Erythroblast (primary cell): ENCODE results near the gene SLX4IP.

Experiments
- DNase-seq, 2 experiments: peaks; one replicate each; lab custom pipeline; 2025; lab: John Stamatoyannopoulos, UW
- GATA1 ChIP-seq: IDR thresholded peaks from 2 replicates; pipeline ENCODE4 v1.6.1; 2011; ENCODE audit warnings: low read depth, mild to moderate bottlenecking, control low read depth, low read length, moderate library complexity
- POLR2A ChIP-seq: IDR thresholded peaks from 2 replicates; pipeline ENCODE4 v1.6.1; 2011; ENCODE audit warnings: mild to moderate bottlenecking, low read length

SLX4IP gene

DNA sequence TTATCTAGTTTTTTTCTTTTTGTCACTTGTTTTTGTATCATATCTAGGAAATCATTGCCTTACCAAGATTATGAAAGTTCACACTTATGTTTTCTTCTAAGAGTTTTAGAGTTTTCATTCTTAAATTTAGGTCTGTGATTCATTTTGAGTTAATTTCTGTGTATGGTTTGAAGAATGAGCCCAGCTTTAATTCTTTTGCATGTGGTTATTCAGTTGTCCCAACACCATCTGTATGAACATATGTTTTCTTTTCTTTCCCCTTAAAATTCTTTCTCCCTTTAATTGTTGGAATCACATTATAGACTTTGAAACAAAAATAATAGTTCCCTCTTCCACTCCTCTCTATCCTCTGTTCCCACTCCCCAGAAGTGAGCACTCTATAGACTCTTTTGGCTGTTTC is 85.4 kb downstream of the SLX4IP start:
- no peak for TF ChIP-seq GATA1
- TF ChIP-seq POLR2A, result no peak

GRCh38 chr20:10521068-10521831 is 86.1 kb downstream of the SLX4IP start:
- TF ChIP-seq POLR2A (no peak), GATA1 (no peak)
- no peak for DNase-seq

More for the DNA sequence above, 85.4 kb downstream of the SLX4IP start:
- no peak for DNase-seq

- no peak for DNase-seq
- no peak for TF ChIP-seq GATA1
- no peak for TF ChIP-seq POLR2A
These were observed 86.7 kb downstream of the SLX4IP start for GRCh38 chr20:10521836-10522235.

GRCh38 chr20:10522328-10522727 is 87.2 kb downstream of the SLX4IP start:
- TF ChIP-seq POLR2A, result no peak
- TF ChIP-seq GATA1, result no peak
- no peak for DNase-seq

DNA sequence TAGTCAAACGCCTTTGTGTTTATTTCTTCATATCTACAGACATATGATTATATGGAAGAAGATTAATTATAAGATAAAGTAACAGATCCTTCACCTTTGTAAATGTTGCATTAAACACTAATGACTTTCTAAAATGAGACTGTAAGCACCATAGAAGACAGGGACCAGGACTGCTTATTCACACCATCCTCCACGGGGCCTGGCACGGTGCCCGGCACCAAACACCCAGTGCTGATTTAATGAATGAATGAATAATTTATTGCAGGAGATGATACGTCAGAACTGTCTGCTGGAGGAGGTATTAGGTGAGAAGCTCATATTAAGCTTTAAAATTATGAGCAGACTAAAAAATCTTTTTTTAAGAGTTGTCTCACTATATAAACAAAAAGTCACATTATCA is 88.3 kb downstream of the SLX4IP start:
- DNase-seq, result peak in 1 of 2 experiments; percentile 7
- no peak for TF ChIP-seq GATA1
- no peak for TF ChIP-seq POLR2A

DNA sequence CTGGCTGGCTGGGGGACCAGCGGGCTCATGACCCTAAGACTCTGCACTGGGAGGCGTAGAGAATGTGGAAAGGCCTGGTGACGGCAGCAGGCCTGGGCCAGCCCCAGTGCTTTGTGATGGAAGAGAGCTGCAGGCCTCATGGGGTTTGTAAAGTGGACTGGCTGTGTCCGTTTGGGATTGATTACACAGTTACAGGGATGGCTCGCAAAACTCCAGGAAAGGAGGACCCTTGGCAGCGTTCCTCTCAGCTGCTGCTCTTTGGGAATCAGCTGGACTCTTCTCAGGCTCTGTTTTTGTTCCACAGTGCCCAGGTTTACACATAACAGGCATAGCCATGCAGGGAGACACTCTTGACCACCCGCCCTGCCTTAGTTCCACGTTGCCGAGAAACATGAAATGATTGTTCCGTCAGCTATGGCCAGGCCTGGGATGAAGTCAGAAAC is 89.0 kb downstream of the SLX4IP start:
- no peak for DNase-seq
- TF ChIP-seq POLR2A (no peak), GATA1 (no peak)

DNA sequence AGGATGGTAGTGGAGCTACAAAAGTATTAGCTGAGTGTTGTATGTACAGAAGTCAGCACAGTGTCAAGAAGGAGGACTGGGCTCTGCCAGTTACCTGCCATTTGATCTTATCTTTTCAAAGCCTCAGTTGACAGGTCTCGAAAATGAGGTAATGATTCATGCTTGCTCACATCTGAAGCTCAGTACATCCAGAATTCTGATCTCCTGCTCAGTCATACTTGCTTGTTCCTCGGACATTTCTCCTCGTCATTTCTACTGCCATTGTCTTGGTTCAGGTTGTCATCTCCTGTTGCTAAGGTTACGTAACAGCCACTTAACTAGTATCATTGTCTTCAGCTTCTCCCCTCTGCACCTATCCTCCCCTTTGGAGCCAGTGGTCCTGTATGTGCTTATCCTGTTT is 89.5 kb downstream of the SLX4IP start:
- TF ChIP-seq GATA1 (no peak), POLR2A (no peak)
- DNase-seq, result no peak

- TF ChIP-seq GATA1 (no peak), POLR2A (no peak)
- DNase-seq, result no peak
These were observed 92.7 kb downstream of the SLX4IP start for GRCh38 chr20:10527781-10528180.

- no peak for DNase-seq
- TF ChIP-seq POLR2A (no peak), GATA1 (no peak)
These were observed 95.8 kb downstream of the SLX4IP start for GRCh38 chr20:10530883-10531282.

GRCh38 chr20:10531848-10532247 is 96.7 kb downstream of the SLX4IP start:
- DNase-seq, result peak in 1 of 2 experiments; percentile 15
- TF ChIP-seq POLR2A (no peak), GATA1 (no peak)

DNA sequence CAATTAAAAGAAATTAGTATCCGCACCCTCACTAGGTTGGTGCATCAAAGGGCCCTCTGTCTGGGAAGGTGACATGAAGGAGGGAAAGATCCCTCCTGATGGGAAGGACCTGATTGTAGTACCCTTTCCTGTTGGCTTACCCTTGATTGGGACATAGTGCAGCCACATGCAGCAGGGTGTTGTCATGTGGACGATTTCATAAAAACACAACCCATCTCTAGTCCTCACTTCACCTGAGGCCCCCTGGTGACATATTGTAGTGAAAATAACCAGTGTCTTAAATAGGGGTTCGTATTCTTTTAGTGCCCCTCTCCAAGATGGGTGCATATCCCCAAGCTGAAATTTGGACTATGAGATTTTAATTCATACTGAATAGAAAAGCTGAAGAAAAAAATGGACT is 97.3 kb downstream of the SLX4IP start:
- TF ChIP-seq POLR2A (no peak), GATA1 (no peak)
- peak in 1 of 2 experiments; percentile 15 for DNase-seq

- no peak for TF ChIP-seq GATA1
- TF ChIP-seq POLR2A, result no peak
- DNase-seq, result peak; percentile 6 to 46
These were observed 101.4 kb downstream of the SLX4IP start for GRCh38 chr20:10536531-10536930.

DNA sequence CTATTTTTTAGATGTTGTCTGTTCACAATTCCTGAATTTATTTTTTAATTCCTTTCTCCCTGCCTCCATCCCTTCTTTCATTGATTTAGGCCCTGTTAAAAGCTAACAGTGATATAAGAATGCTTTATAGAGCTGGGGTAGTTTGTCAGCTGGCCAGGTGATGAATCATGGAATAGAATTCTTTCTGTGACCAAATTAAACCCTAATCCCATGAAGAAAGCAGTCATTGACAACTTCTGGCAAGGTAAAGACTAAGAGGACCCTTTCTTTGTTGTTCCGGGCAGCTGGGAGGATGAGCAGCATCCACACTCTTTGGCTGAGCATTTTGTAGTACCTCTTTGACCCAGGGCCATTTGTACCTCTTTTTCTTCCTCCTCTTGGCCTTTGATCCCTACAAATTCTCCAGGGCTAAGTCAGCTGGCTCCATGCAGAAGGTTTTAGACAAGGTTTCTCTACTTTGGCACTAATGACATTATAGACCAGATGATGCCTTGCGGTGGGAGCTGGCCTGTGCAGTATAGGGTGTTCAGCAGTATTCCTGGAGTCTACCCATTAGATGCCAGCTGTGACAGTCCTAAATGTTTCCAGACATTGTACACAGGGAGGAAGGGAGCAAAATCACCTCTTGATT is 102.9 kb downstream of the SLX4IP start:
- TF ChIP-seq POLR2A (no peak), GATA1 (no peak)
- DNase-seq, result no peak

GRCh38 chr20:10538768-10539167 is 103.7 kb downstream of the SLX4IP start:
- no peak for DNase-seq
- TF ChIP-seq GATA1 (no peak), POLR2A (no peak)
